ENCODE data around the gene RPP25L. TPM values are rescaled to one million over a fixed set of nuclear protein-coding genes. Genes with fewer than 3 reads are reported as not detected.

Gene RPP25L
- total and polyA plus RNA-seq, 2 experiments from 2014 or later = 16.4 to 25.1 TPM

DNA sequence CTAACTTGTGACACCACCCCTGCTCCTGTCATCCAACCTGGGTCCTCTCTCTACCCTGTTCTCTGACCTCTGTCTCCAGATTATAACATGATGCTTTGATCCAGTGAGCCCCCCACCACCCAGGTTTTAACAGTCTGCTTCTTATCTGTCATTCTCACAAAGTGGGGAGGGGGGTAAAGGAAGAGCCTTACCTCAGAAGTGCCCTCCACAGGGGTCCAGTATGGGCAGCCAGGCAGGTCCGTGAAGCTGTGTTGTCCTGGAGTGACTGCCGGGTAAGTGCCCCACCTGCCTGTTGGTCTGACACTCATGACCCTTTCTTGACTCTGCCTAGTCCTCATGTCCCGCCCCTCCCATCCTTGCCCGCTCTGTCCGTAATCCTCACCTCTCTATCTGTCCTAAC, 43.5 kb upstream of the RPP25L start:
- Histone ChIP-seq H3K4me3 (no peak overlapping the region), H4K20me1 (replicated peaks; ENCODE audit: insufficient read depth) (no peaks in the 10 kb centered on the region; the same call in 1 of the 2 replicates), H3K27me3 (ENCODE audit: insufficient read depth) (no peaks in the 10 kb centered on the region), H3K27ac (ENCODE audit: low read depth) (no peak overlapping the region), H3K9me2 (ENCODE audit: insufficient read depth) (no peaks in the 10 kb centered on the region), H3F3A (replicated peaks; ENCODE audit: low read depth) (0 out of 2 replicates have a peak, but pooled peaks cover 4% of the 10 kb centered on the region), H3K4me2 (no peak overlapping the region), H3K4me1 (ENCODE audit: insufficient read depth) (peaks cover 16% of the 10 kb centered on the region), H2AFZ (no peak overlapping the region), H3K79me2 (replicated peaks; ENCODE audit: insufficient read depth) (no peaks in the 10 kb centered on the region), H3K36me3 (ENCODE audit: insufficient read depth) (no peaks in the 10 kb centered on the region)
- ATAC-seq = no peak
- peaks cover 22% of the 10 kb centered on the region for H3K27me3 Mint-ChIP-seq (ENCODE audit: insufficient read depth, low read depth, poor library complexity)
- no peak overlapping the region for H3K4me3 Mint-ChIP-seq
- no peak overlapping the region for H3K27ac Mint-ChIP-seq
- DNase-seq (ENCODE audit: low spot score) = no peak
- no peaks in the 10 kb centered on the region; the same call in 2 of the 3 replicates for H3K36me3 Mint-ChIP-seq (ENCODE audit: low read depth)
- H3K9me3 Mint-ChIP-seq = no peaks in the 10 kb centered on the region; the same call in 2 of the 3 replicates
- peaks cover 34% of the 10 kb centered on the region for H3K4me1 Mint-ChIP-seq
- no peak for TF ChIP-seq CTCF (conservative IDR thresholded peaks at IDR 0.05; ENCODE audit: low read depth in 2 of 2)
- TF ChIP-seq, protein P1, sequence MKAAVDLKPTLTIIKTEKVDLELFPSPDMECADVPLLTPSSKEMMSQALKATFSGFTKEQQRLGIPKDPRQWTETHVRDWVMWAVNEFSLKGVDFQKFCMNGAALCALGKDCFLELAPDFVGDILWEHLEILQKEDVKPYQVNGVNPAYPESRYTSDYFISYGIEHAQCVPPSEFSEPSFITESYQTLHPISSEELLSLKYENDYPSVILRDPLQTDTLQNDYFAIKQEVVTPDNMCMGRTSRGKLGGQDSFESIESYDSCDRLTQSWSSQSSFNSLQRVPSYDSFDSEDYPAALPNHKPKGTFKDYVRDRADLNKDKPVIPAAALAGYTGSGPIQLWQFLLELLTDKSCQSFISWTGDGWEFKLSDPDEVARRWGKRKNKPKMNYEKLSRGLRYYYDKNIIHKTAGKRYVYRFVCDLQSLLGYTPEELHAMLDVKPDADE (IDR thresholded peaks at IDR 0.05) = no peak
- TF ChIP-seq EZH2phosphoT487 (IDR thresholded peaks at IDR 0.05; ENCODE audit: unreplicated experiment) = no peak
- no peak for TF ChIP-seq EZH2 (IDR thresholded peaks at IDR 0.05; ENCODE audit: low read depth, unreplicated experiment)
- TF ChIP-seq ZNF331 (CRISPR knock-in tag; IDR thresholded peaks at IDR 0.05; ENCODE audit: low read depth) = no peak
- TF ChIP-seq ZNF114 (CRISPR knock-in tag; IDR thresholded peaks at IDR 0.05) = no peak
- TF ChIP-seq REST (IDR thresholded peaks at IDR 0.05; ENCODE audit: unreplicated experiment) = no peak
- no peak for TF ChIP-seq NANOG (IDR thresholded peaks at IDR 0.05; ENCODE audit: borderline replicate concordance)
- TF ChIP-seq CREB1 (CRISPR knock-in tag; IDR thresholded peaks at IDR 0.05; ENCODE audit: low read depth) = no peak
- TF ChIP-seq JUNB (IDR thresholded peaks at IDR 0.05; ENCODE audit: unreplicated experiment) = no peak
- no peak for TF ChIP-seq ZNF462 (CRISPR knock-in tag; IDR thresholded peaks at IDR 0.05)
